Measurements from ENCODE around the gene SHISA5. TPM values are rescaled to one million over a fixed set of nuclear protein-coding genes. Genes with fewer than 3 reads are reported as not detected.

The SHISA5 gene
- total RNA-seq, 1 donor from 2014 or later: 95.7 TPM

DNA sequence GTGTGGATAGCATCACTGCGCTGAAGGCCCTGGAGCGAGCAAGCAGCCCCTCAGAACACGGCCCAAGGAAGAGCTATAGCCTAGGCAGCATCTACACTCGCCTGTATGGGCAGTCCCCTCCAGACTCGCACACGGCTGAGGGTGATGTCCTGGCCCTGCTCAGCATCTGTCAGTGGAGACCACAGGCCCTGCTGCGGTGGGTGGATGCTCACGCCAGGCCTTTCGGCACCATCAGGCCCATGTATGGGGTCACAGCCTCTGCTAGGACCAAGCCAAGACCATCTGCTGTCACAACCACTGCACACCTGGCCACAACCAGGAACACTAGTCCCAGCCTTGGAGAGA is 36.9 kb downstream of the SHISA5 start:
- Mint-ChIP-seq H3K36me3 (ENCODE audit: low read depth) (peaks cover 37% of the 10 kb centered on the region), H3K27ac (peak overlapping the region; percentile 96), H3K4me1 (peaks cover 65% of the 10 kb centered on the region), H3K4me3 (peak overlapping the region; percentile 89), H3K9me3 (no peaks in the 10 kb centered on the region), H3K27me3 (no peaks in the 10 kb centered on the region)
- TF ChIP-seq, protein P1, sequence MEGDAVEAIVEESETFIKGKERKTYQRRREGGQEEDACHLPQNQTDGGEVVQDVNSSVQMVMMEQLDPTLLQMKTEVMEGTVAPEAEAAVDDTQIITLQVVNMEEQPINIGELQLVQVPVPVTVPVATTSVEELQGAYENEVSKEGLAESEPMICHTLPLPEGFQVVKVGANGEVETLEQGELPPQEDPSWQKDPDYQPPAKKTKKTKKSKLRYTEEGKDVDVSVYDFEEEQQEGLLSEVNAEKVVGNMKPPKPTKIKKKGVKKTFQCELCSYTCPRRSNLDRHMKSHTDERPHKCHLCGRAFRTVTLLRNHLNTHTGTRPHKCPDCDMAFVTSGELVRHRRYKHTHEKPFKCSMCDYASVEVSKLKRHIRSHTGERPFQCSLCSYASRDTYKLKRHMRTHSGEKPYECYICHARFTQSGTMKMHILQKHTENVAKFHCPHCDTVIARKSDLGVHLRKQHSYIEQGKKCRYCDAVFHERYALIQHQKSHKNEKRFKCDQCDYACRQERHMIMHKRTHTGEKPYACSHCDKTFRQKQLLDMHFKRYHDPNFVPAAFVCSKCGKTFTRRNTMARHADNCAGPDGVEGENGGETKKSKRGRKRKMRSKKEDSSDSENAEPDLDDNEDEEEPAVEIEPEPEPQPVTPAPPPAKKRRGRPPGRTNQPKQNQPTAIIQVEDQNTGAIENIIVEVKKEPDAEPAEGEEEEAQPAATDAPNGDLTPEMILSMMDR (IDR thresholded peaks at IDR 0.05): no peak
- DNase-seq (no peak), ATAC-seq (ENCODE audit: low read depth) (no peak)
- intact Hi-C loops (cut with micrococcal nuclease): loop anchor here (2.0 kb wide), 1 partner anchor 66 kb away; no protein-coding TSS in a partner anchor
- CTCF ChIA-PET: interaction anchor here (1.5 to 5.7 kb wide), 6 partner anchors 30 to 91 kb away, joined by 4 to 42 read pairs (median 9); no protein-coding TSS in a partner anchor
- POLR2A ChIA-PET: interaction anchor here (0.8 to 3.0 kb wide), 15 partner anchors 10 to 225 kb away, joined by 3 to 29 read pairs (median 6); partner anchors contain the start of genes ATRIP, CCDC51, PFKFB4 and SHISA5

DNA sequence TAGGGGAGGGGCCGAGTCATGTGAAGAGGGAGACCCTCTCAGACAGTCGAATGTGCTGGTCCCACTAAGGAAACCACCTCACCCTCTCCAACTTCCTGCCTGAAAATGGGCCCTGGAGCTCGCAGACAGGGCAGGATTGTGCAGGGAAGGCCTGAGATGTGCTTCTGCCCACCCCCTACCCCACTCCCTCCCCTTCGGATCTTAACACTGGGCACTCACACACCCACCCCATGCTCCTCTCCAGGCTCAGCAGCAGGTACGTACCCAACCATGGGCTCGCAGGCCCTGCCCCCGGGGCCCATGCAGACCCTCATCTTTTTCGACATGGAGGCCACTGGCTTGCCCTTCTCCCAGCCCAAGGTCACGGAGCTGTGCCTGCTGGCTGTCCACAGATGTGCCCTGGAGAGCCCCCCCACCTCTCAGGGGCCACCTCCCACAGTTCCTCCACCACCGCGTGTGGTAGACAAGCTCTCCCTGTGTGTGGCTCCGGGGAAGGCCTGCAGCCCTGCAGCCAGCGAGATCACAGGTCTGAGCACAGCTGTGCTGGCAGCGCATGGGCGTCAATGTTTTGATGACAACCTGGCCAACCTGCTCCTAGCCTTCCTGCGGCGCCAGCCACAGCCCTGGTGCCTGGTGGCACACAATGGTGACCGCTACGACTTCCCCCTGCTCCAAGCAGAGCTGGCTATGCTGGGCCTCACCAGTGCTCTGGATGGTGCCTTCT is 37.4 kb downstream of the SHISA5 start:
- intact Hi-C loops (cut with micrococcal nuclease): loop anchor here (1.0 to 2.0 kb wide), 2 partner anchors 20 to 66 kb away; partner anchors contain the start of gene ATRIP
- TF ChIP-seq, protein P1 (IDR thresholded peaks at IDR 0.05): no peak
- ChIA-PET POLR2A (interaction anchor here (0.6 to 3.0 kb wide), 21 partner anchors 8 to 278 kb away, joined by 3 to 29 read pairs (median 5); partner anchors contain the start of genes ATRIP, CCDC51, CDC25A and PFKFB4), CTCF (interaction anchor here (1.5 to 5.7 kb wide), 8 partner anchors 12 to 92 kb away, joined by 4 to 42 read pairs (median 7); no protein-coding TSS in a partner anchor)
- Mint-ChIP-seq H3K27me3 (no peaks in the 10 kb centered on the region), H3K4me1 (peaks cover 62% of the 10 kb centered on the region), H3K9me3 (no peaks in the 10 kb centered on the region), H3K4me3 (peak overlapping the region; percentile 89), H3K27ac (peak overlapping the region; percentile 96), H3K36me3 (ENCODE audit: low read depth) (peaks cover 37% of the 10 kb centered on the region)
- no peak for DNase-seq
- peak; percentile 16 for ATAC-seq (ENCODE audit: low read depth)

DNA sequence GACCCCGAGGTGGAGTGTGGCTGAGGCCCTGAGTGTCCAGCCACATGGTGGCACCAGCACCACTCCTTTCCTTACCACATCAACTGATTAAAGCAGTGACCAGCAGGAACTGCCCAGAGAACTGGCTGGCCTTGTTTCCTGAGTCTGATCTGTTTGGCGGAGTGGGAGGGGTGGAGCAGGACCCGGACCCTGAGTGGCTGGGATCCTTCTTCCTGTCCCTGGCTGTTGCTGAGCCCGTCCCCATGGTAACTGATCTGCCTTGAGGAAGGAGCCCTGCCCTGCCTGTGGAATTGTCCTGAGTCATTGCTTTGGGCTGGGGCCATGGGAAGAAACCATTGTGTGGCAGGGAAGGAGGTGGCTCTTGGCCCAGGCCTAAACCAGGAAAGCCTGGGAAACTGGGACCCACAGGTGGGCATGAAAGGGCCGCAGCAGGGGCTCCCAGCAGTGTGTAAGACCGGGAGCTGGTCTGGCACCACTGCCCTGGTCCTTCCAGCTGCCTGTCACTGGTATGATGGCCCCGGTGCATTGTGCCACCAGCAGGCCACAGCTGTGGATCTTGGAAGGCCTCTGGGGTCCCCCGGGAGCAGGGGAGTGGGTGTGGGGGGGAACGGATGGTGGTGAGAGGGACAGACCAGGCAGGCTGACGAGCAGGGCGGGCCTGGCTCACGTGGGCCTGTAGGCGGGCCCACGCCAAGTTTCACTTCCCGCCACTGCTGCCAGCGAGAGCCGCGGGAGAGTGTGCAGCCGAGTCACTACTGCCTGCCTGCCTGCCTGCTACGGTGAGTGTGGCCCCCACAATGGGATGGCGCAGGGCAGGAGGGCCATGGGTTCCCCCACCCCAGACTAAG is 38.2 kb downstream of the SHISA5 start:
- POLR2A ChIA-PET: interaction anchor here (0.6 to 3.0 kb wide), 18 partner anchors 9 to 277 kb away, joined by 3 to 29 read pairs (median 5); partner anchors contain the start of genes ATRIP, CCDC51, CDC25A and SHISA5
- TF ChIP-seq, protein P1 (IDR thresholded peaks at IDR 0.05): no peak
- H3K4me1 Mint-ChIP-seq: peaks cover 55% of the 10 kb centered on the region
- no peaks in the 10 kb centered on the region for H3K9me3 Mint-ChIP-seq
- H3K4me3 Mint-ChIP-seq: peak overlapping the region; percentile 89
- no peaks in the 10 kb centered on the region for H3K27me3 Mint-ChIP-seq
- H3K36me3 Mint-ChIP-seq (ENCODE audit: low read depth): peaks cover 44% of the 10 kb centered on the region
- CTCF ChIA-PET: interaction anchor here (1.5 to 5.7 kb wide), 8 partner anchors 13 to 93 kb away, joined by 4 to 42 read pairs (median 7); no protein-coding TSS in a partner anchor
- DNase-seq (peak; percentile 86), ATAC-seq (ENCODE audit: low read depth) (peak; percentile 95)
- peak overlapping the region; percentile 96 for H3K27ac Mint-ChIP-seq
- intact Hi-C loops (cut with micrococcal nuclease): loop anchor here (1.0 to 2.0 kb wide), 5 partner anchors 8 to 83 kb away; partner anchors contain the start of gene ATRIP

- ATAC-seq (ENCODE audit: low read depth) (no peak), DNase-seq (no peak)
- no peaks in the 10 kb centered on the region for H3K27me3 Mint-ChIP-seq
- H3K36me3 Mint-ChIP-seq (ENCODE audit: low read depth): peaks cover 49% of the 10 kb centered on the region
- ChIA-PET CTCF (interaction anchor here (1.6 to 5.7 kb wide), 5 partner anchors 13 to 93 kb away, joined by 4 to 42 read pairs (median 8); no protein-coding TSS in a partner anchor), POLR2A (interaction anchor here (1.5 to 2.5 kb wide), 6 partner anchors 14 to 223 kb away, joined by 3 to 29 read pairs (median 19); partner anchors contain the start of genes CCDC51 and TMA7)
- no peaks in the 10 kb centered on the region for H3K9me3 Mint-ChIP-seq
- H3K27ac Mint-ChIP-seq: peak overlapping the region; percentile 96
- H3K4me1 Mint-ChIP-seq: peaks cover 49% of the 10 kb centered on the region
- peak overlapping the region; percentile 89 for H3K4me3 Mint-ChIP-seq
- TF ChIP-seq, protein P1 (IDR thresholded peaks at IDR 0.05): no peak
- intact Hi-C loops (cut with micrococcal nuclease): loop anchor here (1.0 kb wide), 3 partner anchors 8 to 83 kb away; no protein-coding TSS in a partner anchor
Observed at GRCh38 chr3:48465237-48465530, 38.8 kb downstream of the SHISA5 start.

All from activated B cell treated with CpG ODN at 0.5 μM for 24 hours (primary cell).